MV-4-11 (cell line): ENCODE results near the gene SF3A2.

ENCODE experiments used
- DNase-seq: peaks from one replicate; lab custom pipeline; 2025; lab: John Stamatoyannopoulos, UW

The SF3A2 gene

GRCh38 chr19:2207991-2208860 is 28.4 kb upstream of the SF3A2 start:
- DNase-seq: peak; percentile 61

DNA sequence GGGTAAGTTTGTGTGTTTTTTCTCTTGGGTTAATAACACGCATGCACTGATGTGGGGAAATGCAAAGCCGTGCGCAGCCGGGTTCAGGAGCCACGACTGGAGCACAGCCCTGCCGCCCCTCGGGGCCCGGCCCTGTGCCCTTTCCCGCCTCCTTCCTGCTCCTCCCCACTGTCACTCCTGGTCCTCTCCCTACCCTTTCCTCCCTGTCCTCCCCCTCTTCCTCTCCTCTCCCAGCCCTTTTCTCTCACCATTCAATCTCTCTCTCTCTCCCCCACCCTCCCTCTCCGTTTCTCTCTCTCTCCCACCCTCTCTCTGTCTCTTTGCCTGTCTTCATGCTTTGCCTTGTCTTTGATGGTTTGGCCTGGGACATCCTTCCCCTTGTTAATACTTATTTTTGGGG is 27.6 kb upstream of the SF3A2 start:
- DNase-seq: no peak

GRCh38 chr19:2209408-2209807 is 27.2 kb upstream of the SF3A2 start:
- no peak for DNase-seq

- DNase-seq: no peak
These were observed 26.4 kb upstream of the SF3A2 start for GRCh38 chr19:2210206-2210605.

DNA sequence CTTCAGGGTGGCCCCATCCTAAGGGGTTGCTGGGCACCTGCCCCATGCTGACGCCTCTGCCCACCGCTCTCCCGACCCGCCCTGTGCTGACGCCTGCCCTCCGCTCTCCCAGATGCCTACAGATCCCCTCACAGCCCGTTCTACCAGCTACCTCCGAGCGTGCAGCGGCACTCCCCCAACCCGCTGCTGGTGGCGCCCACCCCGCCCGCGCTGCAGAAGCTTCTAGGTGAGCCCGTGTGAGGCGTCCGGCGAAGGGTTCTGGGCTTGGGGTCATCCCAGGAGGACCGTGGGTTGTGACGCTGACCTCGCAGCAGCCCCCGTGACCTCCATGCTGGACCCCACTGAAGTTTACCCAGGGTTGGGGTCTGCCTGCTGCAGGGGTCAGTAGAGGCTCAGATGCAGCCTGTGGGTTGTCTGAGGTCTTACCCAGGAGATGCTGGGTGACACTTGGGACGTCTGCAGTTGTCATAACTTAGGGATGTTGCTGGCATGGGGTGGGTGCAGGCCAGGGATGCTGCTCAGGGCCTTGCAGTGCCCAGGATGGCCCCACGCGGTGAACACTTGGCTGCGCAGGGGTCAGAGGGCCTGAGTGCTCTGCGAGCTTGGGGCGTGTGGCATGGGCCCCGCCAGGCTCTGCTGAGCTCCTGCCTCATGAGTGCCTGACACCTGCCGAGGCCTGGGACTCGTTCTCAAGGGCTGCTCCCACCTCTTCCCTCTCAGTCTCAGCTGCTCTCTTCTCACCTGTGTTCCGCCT is 25.5 kb upstream of the SF3A2 start:
- DNase-seq: no peak

- no peak for DNase-seq
These were observed 23.5 kb upstream of the SF3A2 start for GRCh38 chr19:2212861-2213711.

DNA sequence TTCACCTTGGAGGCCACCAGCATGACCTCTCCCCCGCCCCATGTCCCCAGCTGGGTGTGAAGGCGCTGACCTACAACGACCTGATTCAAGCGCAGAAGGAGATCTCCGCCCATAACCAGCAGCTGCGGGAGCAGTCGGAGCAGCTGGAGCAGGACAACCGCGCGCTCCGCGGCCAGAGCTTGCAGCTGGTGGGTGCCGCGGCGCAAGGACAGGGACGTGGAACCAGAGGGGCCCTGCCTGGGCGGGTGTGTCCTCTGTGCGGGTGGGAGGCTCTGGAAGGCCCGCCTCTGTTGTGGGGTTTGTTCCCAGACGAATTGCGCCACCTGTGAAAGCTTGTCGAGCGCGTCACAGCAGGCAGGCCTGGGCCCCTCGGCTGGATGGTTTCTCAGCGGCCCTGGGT is 22.8 kb upstream of the SF3A2 start:
- DNase-seq: peak; percentile 34

GRCh38 chr19:2214251-2214650 is 22.4 kb upstream of the SF3A2 start:
- no peak for DNase-seq

GRCh38 chr19:2215281-2215751 is 21.3 kb upstream of the SF3A2 start:
- no peak for DNase-seq

DNA sequence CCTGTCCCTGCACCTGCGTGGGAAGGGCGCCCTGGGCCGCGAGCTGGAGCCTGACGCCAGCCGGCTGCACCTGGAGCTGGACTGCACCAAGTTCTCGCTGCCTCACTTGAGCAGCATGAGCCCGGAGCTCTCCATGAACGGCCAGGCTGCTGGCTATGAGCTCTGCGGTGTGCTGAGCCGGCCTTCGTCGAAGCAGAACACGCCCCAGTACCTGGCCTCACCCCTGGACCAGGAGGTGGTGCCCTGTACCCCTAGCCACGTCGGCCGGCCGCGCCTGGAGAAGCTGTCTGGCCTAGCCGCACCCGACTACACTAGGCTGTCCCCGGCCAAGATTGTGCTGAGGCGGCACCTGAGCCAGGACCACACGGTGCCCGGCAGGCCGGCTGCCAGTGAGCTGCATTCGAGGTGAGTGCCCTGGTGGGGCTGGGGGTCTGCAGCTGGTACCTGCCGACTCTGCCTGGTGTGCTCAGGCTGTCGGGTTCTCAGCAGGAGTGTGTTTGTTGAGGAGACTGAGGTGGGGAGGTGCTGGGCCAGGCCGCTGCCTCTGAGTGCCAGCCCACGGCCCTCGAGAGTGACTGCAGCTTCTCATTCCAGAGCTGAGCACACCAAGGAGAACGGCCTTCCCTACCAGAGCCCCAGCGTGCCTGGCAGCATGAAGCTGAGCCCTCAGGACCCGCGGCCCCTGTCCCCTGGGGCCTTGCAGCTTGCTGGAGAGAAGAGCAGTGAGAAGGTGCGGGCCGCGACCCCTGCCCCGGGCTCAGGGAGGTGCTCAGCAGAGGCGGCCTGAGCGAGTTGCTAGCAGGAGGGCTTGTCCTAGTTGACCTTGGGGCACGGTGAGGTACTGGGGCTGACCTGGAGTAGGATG is 20.0 kb upstream of the SF3A2 start:
- no peak for DNase-seq

- DNase-seq: no peak
These were observed 19.0 kb upstream of the SF3A2 start for GRCh38 chr19:2217591-2217990.

DNA sequence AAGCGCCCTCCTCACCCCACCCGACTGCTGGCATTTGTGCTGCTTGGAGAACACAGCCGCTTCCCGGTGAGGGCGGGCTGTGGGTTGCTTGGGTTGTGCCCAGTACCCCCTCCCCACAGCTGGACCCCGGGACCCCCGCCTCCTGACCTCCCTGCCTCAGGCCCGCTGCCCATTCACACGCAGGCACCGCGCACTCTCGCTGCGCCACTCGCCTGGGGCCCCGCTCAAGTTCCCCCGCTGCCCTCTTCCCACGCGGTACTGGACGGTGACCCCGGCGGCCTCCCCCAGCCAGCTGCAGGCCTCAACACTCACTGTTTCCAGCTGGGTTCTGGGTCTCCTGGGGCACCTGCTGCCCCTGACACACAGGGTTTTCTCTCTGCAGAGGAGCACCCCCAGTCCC is 16.9 kb upstream of the SF3A2 start:
- no peak for DNase-seq

DNA sequence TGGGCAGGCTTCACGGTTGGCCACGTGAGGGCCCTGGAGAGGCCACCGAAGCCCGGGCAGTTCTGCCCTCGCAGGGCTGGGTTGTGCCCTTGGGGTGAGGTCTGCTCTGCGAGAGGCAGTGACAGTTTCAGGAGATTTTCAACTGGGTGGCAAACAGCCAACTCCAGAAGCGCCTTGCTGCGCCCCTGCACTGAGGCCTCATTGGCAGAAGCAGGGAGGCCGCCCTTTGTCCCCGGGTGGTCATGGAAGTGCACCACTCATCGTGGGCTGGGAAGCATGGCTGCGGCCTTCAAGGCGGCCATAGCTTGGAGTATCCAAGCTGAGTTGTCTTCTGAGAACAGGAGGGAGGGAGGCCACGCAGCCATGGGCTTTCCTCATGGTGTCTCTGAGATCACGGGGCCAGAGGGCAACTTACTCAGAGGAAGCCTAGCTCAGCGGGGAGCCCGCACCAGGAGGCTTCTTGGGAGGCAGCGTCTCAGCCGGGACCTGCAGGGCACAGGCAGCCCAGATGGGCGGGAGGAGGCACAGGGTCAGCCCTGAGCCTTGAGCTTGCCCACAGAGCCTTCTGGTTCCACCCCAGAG is 15.3 kb upstream of the SF3A2 start:
- no peak for DNase-seq

GRCh38 chr19:2221918-2222317 is 14.7 kb upstream of the SF3A2 start:
- no peak for DNase-seq

DNA sequence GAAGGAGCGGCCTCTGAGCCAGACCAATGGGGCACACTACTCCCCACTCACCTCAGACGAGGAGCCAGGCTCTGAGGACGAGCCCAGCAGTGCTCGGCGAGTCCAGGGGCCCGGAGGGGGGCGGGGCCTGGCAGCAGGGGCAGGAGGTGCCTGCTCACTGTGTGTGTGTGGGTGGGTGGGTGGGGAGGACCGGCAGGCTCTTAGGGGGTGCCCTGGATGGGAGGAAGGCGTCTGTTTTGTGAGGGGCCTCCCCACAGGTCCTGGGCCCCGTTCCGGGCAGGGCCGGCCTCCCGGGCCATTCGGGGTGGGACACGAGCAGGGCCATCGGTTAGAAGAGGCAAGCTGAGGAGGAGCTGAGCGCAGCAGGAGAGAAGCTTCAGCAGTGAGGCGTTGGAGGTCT is 13.2 kb upstream of the SF3A2 start:
- no peak for DNase-seq

GRCh38 chr19:2223959-2224358 is 12.7 kb upstream of the SF3A2 start:
- DNase-seq: no peak

DNA sequence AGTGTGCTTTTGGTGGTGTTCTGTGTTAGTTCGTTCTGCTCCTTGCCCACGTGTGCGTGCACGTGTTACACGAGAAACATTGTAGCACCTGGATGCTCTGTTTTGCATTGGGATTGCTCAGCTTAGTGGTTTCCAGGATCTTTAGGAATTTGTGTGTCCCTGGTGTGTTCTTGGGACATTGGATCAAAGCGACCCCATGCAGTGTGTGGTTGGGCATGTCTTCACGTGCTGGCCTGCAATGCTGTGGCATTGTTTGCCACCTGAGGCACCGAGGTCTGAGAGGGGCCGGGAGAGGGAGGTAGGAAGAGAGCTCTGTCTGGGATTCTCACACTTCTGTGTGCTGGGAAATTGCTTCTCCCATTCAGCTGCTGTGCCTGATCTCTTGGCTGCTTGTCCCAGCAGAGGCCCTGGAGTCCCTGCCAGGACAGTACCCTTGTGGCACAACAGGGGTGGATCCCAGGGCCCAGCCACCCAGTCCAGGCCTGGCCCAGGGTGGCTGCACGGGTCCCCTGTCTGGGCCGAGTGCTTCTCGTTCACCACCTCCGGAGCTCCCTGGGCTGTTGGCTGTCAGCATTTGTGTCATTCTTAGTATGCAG is 11.8 kb upstream of the SF3A2 start:
- no peak for DNase-seq

DNA sequence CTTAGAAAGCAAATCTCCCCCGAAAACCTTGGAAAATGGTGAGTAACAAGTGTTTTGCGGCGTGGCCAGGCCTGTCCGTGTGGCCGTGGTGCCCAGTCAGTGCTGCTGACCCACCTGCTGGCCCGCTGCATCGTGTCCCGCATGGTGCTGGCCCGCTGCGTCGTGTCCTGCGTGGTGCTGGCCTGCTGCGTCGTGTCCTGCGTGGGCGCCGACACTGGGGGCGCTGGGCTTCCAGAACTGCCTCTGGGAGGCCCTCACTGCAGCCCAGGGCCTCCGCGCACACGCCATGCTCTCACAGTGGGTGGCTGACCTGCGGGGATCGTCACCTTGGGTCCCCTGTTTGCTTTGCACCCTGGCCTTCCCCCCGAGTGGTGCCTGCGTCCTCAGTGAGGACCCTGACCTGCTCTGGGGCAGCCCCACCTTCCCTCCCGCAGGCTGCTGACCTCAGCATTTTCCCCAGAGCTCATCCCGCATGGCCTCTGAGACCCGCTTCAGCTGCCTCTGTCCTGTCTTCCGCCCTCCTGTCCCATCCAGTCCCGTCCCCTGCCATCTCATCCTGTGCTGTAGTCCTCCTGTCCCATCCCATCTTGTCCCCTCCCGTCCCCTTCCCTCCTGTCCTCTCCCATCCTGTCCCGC is 11.1 kb upstream of the SF3A2 start:
- DNase-seq: no peak

- DNase-seq: no peak
These were observed 10.4 kb upstream of the SF3A2 start for GRCh38 chr19:2226051-2226839.
